H1 (cell line): ENCODE data around the gene KCNIP3. TPM values are rescaled to one million over a fixed set of nuclear protein-coding genes. Genes with fewer than 3 reads are reported as not detected.

ENCODE experiments used
- BCL11A ChIP-seq, 2 experiments: IDR thresholded peaks; one replicate each; pipeline ENCODE4 v1.6.1; 2011; ENCODE audit warnings: low read depth in 2 of 2, low read length in 2 of 2, mild to moderate bottlenecking in 2 of 2
- EZH2 ChIP-seq: fragments of 200-600 bp; sonication (generic); IDR thresholded peaks from 2 replicates; pipeline ENCODE4 v1.7.1; 2012; ENCODE audit warnings: low read depth, mild to moderate bottlenecking, moderate library complexity, low read length, inconsistent platforms; ENCODE audit not compliant: severe bottlenecking
- FOSL1 ChIP-seq: IDR thresholded peaks from 2 replicates; pipeline ENCODE4 v1.6.1; 2011; ENCODE audit warnings: mild to moderate bottlenecking, low read depth, low read length, moderate library complexity; ENCODE audit not compliant: insufficient read depth
- MAFK ChIP-seq: IDR thresholded peaks from 2 replicates; pipeline ENCODE4 v1.6.1; 2012; ENCODE audit warnings: low read depth, mild to moderate bottlenecking, improper control_type of control experiment, low read length
- PHF8 ChIP-seq: fragments of 200-600 bp; sonication (generic); conservative IDR thresholded peaks from 2 replicates; pipeline ENCODE4 v1.7.1; 2012; ENCODE audit warnings: low read depth, mild to moderate bottlenecking, inconsistent platforms, low read length, moderate library complexity
- POLR2AphosphoS5 ChIP-seq: IDR thresholded peaks from 2 replicates; pipeline ENCODE4 v1.6.1; 2011; ENCODE audit warnings: low read depth, low read length
- RAD21 ChIP-seq, 2 experiments: IDR thresholded peaks in 1 of 2; conservative IDR thresholded peaks in 1 of 2; 2 replicates each; pipeline ENCODE4 v1.6.1; 2011; ENCODE audit warnings: low read depth in 2 of 2, low read length in 2 of 2, improper control_type of control experiment in 1 of 2, inconsistent platforms in 1 of 2, mild to moderate bottlenecking in 1 of 2, moderate library complexity in 1 of 2
- RXRA ChIP-seq: IDR thresholded peaks from 2 replicates; pipeline ENCODE4 v1.6.1; 2011; ENCODE audit warnings: low read depth, mild to moderate bottlenecking, low read length, moderate library complexity; ENCODE audit not compliant: insufficient read depth
- SIRT6 ChIP-seq: IDR thresholded peaks from one replicate; pipeline ENCODE4 v1.7.1; 2012; ENCODE audit warnings: low read length, inconsistent platforms
- SIX5 ChIP-seq: IDR thresholded peaks from 2 replicates; pipeline ENCODE4 v1.6.1; 2011; ENCODE audit warnings: mild to moderate bottlenecking, low read depth, low read length
- TAF7 ChIP-seq: optimal IDR thresholded peaks from 2 replicates; pipeline ENCODE3; 2011; ENCODE audit warnings: low read depth, mild to moderate bottlenecking, inconsistent platforms, low read length, moderate library complexity, borderline replicate concordance
- polyA plus RNA-seq, 7 experiments: library from polyadenylated mRNA; depleted of rRNA in 3 of 7; stranded (reverse) in 5 of 7; unstranded in 2 of 7; fragments of >200 nt in 5 of 7; fragments of 200-250 nt in 2 of 7; gene quantifications; 1 replicate in 5 of 7; 2 replicates in 1 of 7; 4 replicates in 1 of 7; pipeline versions ENCODE4 v1.2.1 to v1.2.3, GENCODE V29; 2011 to 2013; ENCODE audit warnings: missing spikeins in 2 of 7, mixed read lengths in 2 of 7
- total RNA-seq: library from RNA; stranded (reverse); fragmentation: NEBNext Ultra II Directional; extraction: Animal tissue kit (Norgen Biotek cat#: 25700); gene quantifications from 2 replicates; pipeline ENCODE4 v1.2.1, GENCODE V29; 2021

KCNIP3 gene
- total and polyA plus RNA-seq, 2 of the 8 experiments (the other 6 are each of a cell fraction or from before 2014, with no cell fraction given): 0.33 to 1.9 TPM

DNA sequence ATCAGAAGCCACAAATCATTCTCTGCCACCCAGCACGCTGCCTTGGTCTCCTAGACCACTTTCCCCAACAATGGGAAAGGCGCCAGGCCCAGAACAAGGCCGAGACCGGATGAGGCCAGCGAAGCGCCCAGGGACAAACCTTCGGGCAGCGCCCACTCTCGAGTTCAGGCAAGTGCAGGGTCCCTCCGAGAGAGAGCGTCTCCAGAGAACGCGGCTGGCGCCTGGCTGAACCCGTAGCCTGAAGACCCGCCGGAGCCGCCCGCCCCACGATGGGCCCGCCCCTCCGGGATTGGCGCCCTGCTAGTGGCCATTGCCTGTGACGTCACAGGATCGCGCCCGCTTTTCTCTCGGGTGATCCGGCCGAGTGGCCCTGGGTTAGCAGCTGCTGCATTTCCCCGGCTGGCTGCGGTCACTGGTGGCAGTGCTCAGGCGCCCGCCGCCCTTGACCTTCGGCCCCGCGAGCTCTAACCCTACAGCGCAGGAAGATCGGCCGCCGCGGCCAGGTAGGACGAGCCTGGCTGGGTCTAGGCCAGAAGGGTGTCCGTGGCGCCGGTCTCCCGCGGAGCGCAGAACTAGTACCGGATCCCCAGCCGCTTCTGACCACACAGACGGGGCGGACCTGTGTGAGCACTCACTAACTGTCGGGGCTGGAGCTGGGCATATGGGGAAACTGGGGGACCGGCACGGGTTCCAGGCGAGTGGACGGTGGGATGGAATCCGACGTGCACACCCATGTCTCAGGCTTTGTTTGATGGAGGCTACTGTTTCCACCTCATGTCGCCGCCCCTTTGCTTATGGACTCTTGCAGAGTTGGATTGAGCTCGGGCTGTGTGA is 105.4 kb downstream of the KCNIP3 start, which contains the start of gene FAHD2A (continued):
- TF ChIP-seq RXRA (no peak), EZH2 (no peak), PHF8 (peak; percentile 92), MAFK (no peak), RAD21 (IDR thresholded peaks at IDR 0.05 in 1 of 2, conservative IDR thresholded peaks at IDR 0.05 in 1 of 2; ENCODE audit: low read depth in 2 of 2, low read length in 2 of 2) (no peak), SIRT6 (no peak), SIX5 (no peak), FOSL1 (no peak), TAF7 (peak; percentile 51), BCL11A (IDR thresholded peaks at IDR 0.05; ENCODE audit: low read depth in 2 of 2, low read length in 2 of 2) (no peak), POLR2AphosphoS5 (peak; percentile 71)
